Measurements from ENCODE around the gene FITM1. TPM values are rescaled to one million over a fixed set of nuclear protein-coding genes. Genes with fewer than 3 reads are reported as not detected.

The FITM1 gene
- polyA plus RNA-seq, 1 donor (not counting 4 experiments of a cell fraction or from before 2014, with no cell fraction given), result not detected

GRCh38 chr14:24172871-24173281 is 42.4 kb downstream of the FITM1 start:
- Histone ChIP-seq H2AFZ (ENCODE audit: control insufficient read depth, low read length) (no peak overlapping the region), H3K79me2 (ENCODE audit: control insufficient read depth, insufficient read depth, low read length) (no peaks in the 10 kb centered on the region), H3K9ac (ENCODE audit: control insufficient read depth, extremely low read depth, insufficient read depth, low read length) (no peak overlapping the region), H3K4me1 (ENCODE audit: control insufficient read depth, extremely low read depth, insufficient read depth, low read length) (no peaks in the 10 kb centered on the region), H3K36me3 (ENCODE audit: control insufficient read depth in 2 of 2, extremely low read depth in 1 of 2, insufficient read depth in 2 of 2, low read length in 2 of 2) (peaks cover 10 to 32% of the 10 kb centered on the region in 2 experiments), H3K4me3 (ENCODE audit: control insufficient read depth in 2 of 3, extremely low read depth in 1 of 3, insufficient read depth in 2 of 3, low read depth in 1 of 3, low read length in 3 of 3) (no peak overlapping the region), H3K27me3 (ENCODE audit: control insufficient read depth, extremely low read depth, insufficient read depth, low read length) (no peaks in the 10 kb centered on the region), H3K9me1 (ENCODE audit: control insufficient read depth, extremely low read depth, insufficient read depth, low read length) (no peaks in the 10 kb centered on the region), H3K27ac (ENCODE audit: control insufficient read depth, insufficient read depth, low read length) (no peak overlapping the region), H4K20me1 (ENCODE audit: control insufficient read depth, extremely low read depth, insufficient read depth, low read length) (no peaks in the 10 kb centered on the region), H3K9me3 (ENCODE audit: control insufficient read depth, low read depth, low read length) (no peaks in the 10 kb centered on the region), H3K4me2 (ENCODE audit: control insufficient read depth, extremely low read depth, insufficient read depth, low read depth, low read length) (no peak overlapping the region)
- no peak for DNase-seq (ENCODE audit: low read depth, low spot score)
- no peak for FAIRE-seq
- dilution Hi-C loops (cut with MboI; ENCODE audit: extremely low pct_ligation_motif_present, low sequenced_read_pairs), result no loop called here
- TF ChIP-seq EZH2 (IDR thresholded peaks at IDR 0.05; ENCODE audit: low read length) (no peak), CTCF (optimal IDR thresholded peaks at IDR 0.05 in 1 of 3, IDR thresholded peaks at IDR 0.05 in 1 of 3, conservative IDR thresholded peaks at IDR 0.05 in 1 of 3; ENCODE audit: extremely low read depth in 1 of 3, insufficient read depth in 2 of 3, low read length in 3 of 3) (no peak)

- Histone ChIP-seq H3K9ac (ENCODE audit: control insufficient read depth, extremely low read depth, insufficient read depth, low read length) (no peak overlapping the region), H3K4me3 (ENCODE audit: control insufficient read depth in 2 of 3, extremely low read depth in 1 of 3, insufficient read depth in 2 of 3, low read depth in 1 of 3, low read length in 3 of 3) (no peak overlapping the region), H4K20me1 (ENCODE audit: control insufficient read depth, extremely low read depth, insufficient read depth, low read length) (peaks cover 8% of the 10 kb centered on the region), H3K4me2 (ENCODE audit: control insufficient read depth, extremely low read depth, insufficient read depth, low read depth, low read length) (no peak overlapping the region), H3K36me3 (ENCODE audit: control insufficient read depth in 2 of 2, extremely low read depth in 1 of 2, insufficient read depth in 2 of 2, low read length in 2 of 2) (peaks cover 32 to 48% of the 10 kb centered on the region in 2 experiments), H2AFZ (ENCODE audit: control insufficient read depth, low read length) (no peak overlapping the region), H3K4me1 (ENCODE audit: control insufficient read depth, extremely low read depth, insufficient read depth, low read length) (no peaks in the 10 kb centered on the region), H3K27ac (ENCODE audit: control insufficient read depth, insufficient read depth, low read length) (no peak overlapping the region), H3K27me3 (ENCODE audit: control insufficient read depth, extremely low read depth, insufficient read depth, low read length) (no peaks in the 10 kb centered on the region), H3K9me1 (ENCODE audit: control insufficient read depth, extremely low read depth, insufficient read depth, low read length) (no peaks in the 10 kb centered on the region), H3K9me3 (ENCODE audit: control insufficient read depth, low read depth, low read length) (no peaks in the 10 kb centered on the region), H3K79me2 (ENCODE audit: control insufficient read depth, insufficient read depth, low read length) (no peaks in the 10 kb centered on the region)
- dilution Hi-C loops (cut with MboI; ENCODE audit: extremely low pct_ligation_motif_present, low sequenced_read_pairs), result no loop called here
- no peak for TF ChIP-seq EZH2 (IDR thresholded peaks at IDR 0.05; ENCODE audit: low read length)
- TF ChIP-seq CTCF (optimal IDR thresholded peaks at IDR 0.05 in 1 of 3, IDR thresholded peaks at IDR 0.05 in 1 of 3, conservative IDR thresholded peaks at IDR 0.05 in 1 of 3; ENCODE audit: extremely low read depth in 1 of 3, insufficient read depth in 2 of 3, low read length in 3 of 3), result no peak
- no peak for DNase-seq (ENCODE audit: low read depth, low spot score)
- no peak for FAIRE-seq
These were observed 46.1 kb downstream of the FITM1 start for GRCh38 chr14:24176599-24176998.
